ENCODE data around the gene CMAS. TPM values are rescaled to one million over a fixed set of nuclear protein-coding genes. Genes with fewer than 3 reads are reported as not detected.

The CMAS gene
- total RNA-seq, 1 experiment from 2014 or later, result 41.5 TPM

GRCh38 chr12:22110176-22110575 is 64.2 kb downstream of the CMAS start:
- ChIA-PET CTCF (no interaction called here), POLR2A (no interaction called here)
- H3K4me1 Mint-ChIP-seq (ENCODE audit: insufficient read depth, unreplicated experiment), result peaks cover 11% of the 10 kb centered on the region
- no TSS peak for BruUV-seq (replicated peaks)
- intact Hi-C loops (cut with micrococcal nuclease), result no loop called here
- H3K27me3 Mint-ChIP-seq (ENCODE audit: insufficient read depth, unreplicated experiment), result no peaks in the 10 kb centered on the region
- H3K36me3 Mint-ChIP-seq (ENCODE audit: insufficient read depth, unreplicated experiment), result peaks cover 6% of the 10 kb centered on the region
- no peak overlapping the region for H3K27ac Mint-ChIP-seq (ENCODE audit: low read depth, unreplicated experiment)
- no peaks in the 10 kb centered on the region for H3K9me3 Mint-ChIP-seq (ENCODE audit: unreplicated experiment)
- no peak overlapping the region for H3K4me3 Mint-ChIP-seq (ENCODE audit: unreplicated experiment)
- DNase-seq (ENCODE audit: unreplicated experiment), result no peak
- TF ChIP-seq, protein P1, sequence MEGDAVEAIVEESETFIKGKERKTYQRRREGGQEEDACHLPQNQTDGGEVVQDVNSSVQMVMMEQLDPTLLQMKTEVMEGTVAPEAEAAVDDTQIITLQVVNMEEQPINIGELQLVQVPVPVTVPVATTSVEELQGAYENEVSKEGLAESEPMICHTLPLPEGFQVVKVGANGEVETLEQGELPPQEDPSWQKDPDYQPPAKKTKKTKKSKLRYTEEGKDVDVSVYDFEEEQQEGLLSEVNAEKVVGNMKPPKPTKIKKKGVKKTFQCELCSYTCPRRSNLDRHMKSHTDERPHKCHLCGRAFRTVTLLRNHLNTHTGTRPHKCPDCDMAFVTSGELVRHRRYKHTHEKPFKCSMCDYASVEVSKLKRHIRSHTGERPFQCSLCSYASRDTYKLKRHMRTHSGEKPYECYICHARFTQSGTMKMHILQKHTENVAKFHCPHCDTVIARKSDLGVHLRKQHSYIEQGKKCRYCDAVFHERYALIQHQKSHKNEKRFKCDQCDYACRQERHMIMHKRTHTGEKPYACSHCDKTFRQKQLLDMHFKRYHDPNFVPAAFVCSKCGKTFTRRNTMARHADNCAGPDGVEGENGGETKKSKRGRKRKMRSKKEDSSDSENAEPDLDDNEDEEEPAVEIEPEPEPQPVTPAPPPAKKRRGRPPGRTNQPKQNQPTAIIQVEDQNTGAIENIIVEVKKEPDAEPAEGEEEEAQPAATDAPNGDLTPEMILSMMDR (IDR thresholded peaks at IDR 0.05; ENCODE audit: unreplicated experiment), result no peak

Other genes with a start within 250 kb of the CMAS start
- gene ABCC9, start 104.8 kb upstream of the CMAS start, total RNA-seq (2022), result 0.12 TPM in 2 replicates

Data from MCF 10A (cell line).